NCI-H748 (cell line): Measurements from ENCODE around the gene CERK.

Experiments
- DNase-seq: peaks from one replicate; lab custom pipeline; 2025; ENCODE audit not compliant: unreplicated experiment; lab: John Stamatoyannopoulos, UW

The CERK gene

GRCh38 chr22:46703996-46704370, 34.1 kb downstream of the CERK start:
- no peak for DNase-seq

GRCh38 chr22:46703171-46703995, 34.7 kb downstream of the CERK start:
- DNase-seq = no peak

GRCh38 chr22:46701262-46701661, 36.8 kb downstream of the CERK start:
- no peak for DNase-seq

- DNase-seq = no peak
Measured at GRCh38 chr22:46699091-46699490, 39.0 kb downstream of the CERK start.

- DNase-seq = no peak
Measured at GRCh38 chr22:46697811-46698515, 40.1 kb downstream of the CERK start.

GRCh38 chr22:46696614-46697013, 41.4 kb downstream of the CERK start:
- no peak for DNase-seq

- DNase-seq = no peak
Measured at GRCh38 chr22:46696229-46696518, 41.9 kb downstream of the CERK start.

GRCh38 chr22:46695346-46696228, 42.5 kb downstream of the CERK start:
- DNase-seq = no peak

GRCh38 chr22:46694416-46695170, 43.5 kb downstream of the CERK start:
- DNase-seq = no peak

GRCh38 chr22:46693634-46694415, 44.2 kb downstream of the CERK start:
- DNase-seq = no peak

- DNase-seq = no peak
Measured at GRCh38 chr22:46691571-46691970, 46.5 kb downstream of the CERK start.

- DNase-seq = no peak
Measured at GRCh38 chr22:46690146-46690545, 47.9 kb downstream of the CERK start.

GRCh38 chr22:46688949-46689348, 49.1 kb downstream of the CERK start:
- DNase-seq = peak; percentile 63

GRCh38 chr22:46687460-46687859, 50.6 kb downstream of the CERK start:
- DNase-seq = no peak

GRCh38 chr22:46687048-46687444, 51.0 kb downstream of the CERK start:
- DNase-seq = no peak

GRCh38 chr22:46686221-46687047, 51.6 kb downstream of the CERK start:
- no peak for DNase-seq

GRCh38 chr22:46684706-46685105, 53.3 kb downstream of the CERK start:
- peak; percentile 30 for DNase-seq

- DNase-seq = no peak
Measured at GRCh38 chr22:46682011-46682731, 55.9 kb downstream of the CERK start.

GRCh38 chr22:46681010-46681409, 57.0 kb downstream of the CERK start:
- peak; percentile 10 for DNase-seq
